GM18511 (cell line): ENCODE data around the gene EFCAB11.

Experiments used
- ATAC-seq: cut with Tn5 transposase; IDR thresholded peaks from one replicate; pipeline ENCODE4 v1.9.1; 2021; ENCODE audit warnings: mild to moderate bottlenecking, moderate library complexity; ENCODE audit not compliant: unreplicated experiment

EFCAB11 gene

DNA sequence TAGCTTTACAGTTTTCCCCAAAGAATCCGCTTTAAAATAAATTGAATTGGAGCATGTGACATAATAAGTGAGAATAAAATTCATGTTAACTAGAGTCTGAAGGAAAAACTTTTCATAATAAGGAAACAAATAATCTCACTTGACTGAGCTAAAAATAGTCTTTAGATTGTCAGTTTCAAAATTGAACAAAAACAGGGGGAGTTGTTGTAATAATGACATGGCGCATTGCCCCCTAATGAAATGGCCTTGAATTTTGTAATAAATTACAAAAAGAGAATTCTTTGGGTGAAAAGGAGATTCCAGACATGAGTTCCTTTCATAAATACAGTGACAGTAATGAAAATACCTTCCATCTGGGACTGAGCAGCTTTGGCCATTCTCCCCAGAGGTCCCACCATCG is 178.6 kb downstream of the EFCAB11 start:
- ATAC-seq, result no peak

DNA sequence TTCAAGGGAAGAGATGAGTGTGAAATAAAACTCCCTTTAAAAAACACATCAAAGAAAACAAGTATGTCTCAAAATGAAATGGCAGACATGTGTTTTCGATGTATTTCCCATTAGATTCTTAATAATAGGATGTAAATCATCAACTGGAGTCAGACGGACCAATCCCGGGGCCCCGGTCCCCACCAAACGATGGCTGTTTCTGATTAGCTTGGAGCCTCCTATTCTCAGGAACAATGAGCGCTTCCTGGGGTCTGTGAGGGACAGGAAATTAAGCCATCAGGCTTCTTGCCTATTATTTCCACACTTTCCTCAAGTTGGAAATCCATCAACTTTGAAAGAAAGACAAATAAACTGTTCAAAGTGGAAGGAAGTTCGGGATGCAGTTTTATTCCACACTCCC is 179.4 kb downstream of the EFCAB11 start:
- ATAC-seq, result no peak

DNA sequence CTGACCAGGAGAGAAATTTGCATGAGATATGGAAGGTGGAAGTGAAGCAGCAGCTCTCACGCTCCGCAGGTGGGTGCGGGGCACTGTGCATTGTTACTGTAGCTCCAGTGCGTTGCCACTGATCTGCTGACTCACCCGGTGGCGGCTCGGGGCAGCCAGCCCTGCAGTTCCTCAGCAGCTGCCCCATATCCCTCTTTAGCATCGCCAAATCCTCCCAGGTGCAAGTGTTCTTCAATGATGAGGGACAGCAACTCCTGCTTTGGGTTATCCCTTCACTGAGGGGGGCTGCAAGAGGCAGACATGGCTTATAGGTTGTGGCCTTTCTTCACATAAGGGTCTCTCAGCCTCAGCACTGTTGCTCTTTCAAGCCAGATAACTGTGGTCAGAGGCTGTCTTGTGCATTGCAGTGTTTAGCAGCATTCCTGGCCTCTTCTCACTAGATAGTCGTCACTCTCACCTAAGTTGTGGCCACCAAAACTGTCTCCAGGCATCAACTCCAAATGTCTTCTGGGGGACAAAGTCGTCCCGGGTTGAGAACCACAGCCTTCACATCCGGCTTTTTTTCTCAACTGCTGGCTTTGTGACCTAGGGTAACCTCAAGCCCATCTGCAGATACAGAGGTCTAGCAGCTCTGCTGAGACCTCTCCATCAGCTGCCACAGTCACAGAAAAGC is 180.8 kb downstream of the EFCAB11 start:
- ATAC-seq, result peak; percentile 93

DNA sequence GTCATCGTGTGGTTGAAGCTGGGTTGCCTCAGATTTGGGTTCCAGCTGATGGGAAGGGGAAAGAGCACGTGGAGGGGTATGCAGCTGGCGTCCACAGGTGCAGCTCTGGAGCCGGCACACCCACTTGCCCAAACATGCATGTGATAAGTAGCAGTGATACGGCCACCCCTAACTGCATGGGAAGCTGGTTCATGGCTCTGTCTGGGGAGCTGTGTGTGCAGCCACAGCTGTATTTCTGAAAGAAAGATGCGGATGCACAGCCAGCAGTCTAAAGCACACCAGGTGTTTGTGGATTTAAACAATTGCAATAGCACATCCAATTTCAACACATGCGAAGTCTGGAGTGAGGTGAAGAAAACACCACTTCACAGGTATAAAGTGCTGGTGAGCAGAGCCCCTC is 181.4 kb downstream of the EFCAB11 start:
- ATAC-seq, result peak; percentile 57

DNA sequence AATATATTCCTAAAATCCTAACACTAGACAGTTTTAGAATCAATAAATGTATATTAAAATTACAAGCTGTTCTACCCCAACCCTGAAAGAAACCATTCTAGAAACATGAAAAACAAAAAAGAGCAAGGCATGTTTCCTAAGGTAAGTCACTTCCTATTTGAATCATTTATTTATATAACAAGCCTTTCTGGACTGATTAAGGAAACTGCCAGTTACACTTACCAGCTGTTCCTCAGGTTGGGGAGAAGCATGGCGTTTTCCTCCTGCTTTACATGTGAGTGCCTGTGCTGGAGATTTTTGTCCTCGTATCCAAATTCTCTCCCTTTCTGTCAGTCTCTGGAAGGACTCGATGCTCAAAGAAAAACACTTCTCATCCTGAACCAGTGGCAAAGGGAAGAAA is 183.3 kb downstream of the EFCAB11 start:
- ATAC-seq, result no peak

DNA sequence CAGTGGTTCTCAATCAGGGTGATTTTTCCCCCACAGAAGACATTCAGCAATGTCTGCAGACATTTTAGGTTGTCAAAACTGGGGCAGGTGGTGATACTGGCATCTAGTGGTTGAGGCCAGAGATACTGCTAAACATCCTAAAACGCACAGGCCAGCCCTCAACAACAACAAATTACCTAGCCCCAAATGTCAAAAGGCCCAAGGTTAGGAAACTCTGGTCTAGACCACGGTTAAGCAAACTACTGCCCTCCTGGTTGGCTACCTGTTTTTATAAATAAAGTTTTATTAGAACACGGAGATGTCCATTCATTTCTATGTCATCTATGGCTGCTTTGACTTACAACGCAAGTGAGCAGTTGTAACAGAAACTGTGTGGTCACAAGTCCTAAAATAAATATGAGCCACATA is 186.7 kb downstream of the EFCAB11 start:
- ATAC-seq, result peak; percentile 80

DNA sequence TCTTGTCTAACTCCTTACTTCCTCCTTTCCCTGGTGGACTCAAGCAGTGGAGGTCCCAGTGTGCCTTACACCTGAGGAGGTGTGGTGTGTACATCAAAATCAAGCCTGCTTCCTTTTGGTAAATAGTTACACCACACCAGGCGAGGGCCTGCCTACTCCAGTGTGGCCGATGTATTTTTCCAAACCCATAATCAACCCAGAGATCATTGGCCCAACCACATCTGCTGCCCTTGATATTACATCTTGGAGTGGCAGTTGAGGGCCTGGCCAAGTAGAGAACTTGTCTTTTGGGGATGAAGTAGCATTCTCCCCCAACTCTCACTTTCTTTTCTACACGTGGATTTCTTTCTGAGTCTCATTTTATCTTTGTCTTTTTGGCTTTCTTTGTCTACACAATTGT is 187.4 kb downstream of the EFCAB11 start:
- no peak for ATAC-seq

DNA sequence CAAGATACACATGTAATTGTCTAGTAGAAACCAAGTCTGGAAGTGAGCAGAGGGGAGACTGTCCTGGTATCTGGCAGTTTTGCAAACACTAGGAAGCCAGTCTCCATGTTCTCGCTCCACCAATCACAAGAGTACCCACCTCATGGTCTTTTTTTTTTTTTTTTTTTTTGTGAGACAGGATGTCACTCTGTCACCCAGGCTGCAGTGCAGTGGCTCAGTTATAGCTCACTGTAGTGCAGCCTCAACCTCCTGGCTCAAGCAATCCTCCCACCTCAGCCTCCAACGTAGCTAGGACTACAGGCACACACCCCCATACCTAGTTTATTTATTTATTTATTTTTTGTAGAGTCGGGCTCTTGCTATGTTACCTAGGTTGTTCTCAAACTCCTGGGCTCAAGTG is 189.2 kb downstream of the EFCAB11 start:
- no peak for ATAC-seq

DNA sequence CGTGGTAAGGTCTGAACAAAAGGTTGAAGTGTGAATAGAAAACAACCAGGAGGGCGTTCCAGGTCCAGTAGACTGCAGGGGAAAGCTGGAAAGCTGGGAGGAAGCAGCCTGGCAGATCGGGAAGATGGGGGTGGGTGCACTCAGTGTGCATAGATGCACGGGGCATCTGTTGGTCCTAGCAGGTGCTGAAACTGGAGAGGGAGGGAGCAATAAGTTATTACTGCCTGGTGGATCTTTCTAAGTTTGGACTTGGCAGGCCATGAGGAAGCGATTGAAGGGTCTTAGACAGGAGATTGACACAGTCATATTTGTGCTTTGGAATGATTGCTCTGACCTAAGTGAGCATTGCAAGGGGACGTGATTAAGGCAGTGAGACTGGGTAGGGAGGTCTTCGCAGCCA is 194.4 kb downstream of the EFCAB11 start:
- no peak for ATAC-seq

DNA sequence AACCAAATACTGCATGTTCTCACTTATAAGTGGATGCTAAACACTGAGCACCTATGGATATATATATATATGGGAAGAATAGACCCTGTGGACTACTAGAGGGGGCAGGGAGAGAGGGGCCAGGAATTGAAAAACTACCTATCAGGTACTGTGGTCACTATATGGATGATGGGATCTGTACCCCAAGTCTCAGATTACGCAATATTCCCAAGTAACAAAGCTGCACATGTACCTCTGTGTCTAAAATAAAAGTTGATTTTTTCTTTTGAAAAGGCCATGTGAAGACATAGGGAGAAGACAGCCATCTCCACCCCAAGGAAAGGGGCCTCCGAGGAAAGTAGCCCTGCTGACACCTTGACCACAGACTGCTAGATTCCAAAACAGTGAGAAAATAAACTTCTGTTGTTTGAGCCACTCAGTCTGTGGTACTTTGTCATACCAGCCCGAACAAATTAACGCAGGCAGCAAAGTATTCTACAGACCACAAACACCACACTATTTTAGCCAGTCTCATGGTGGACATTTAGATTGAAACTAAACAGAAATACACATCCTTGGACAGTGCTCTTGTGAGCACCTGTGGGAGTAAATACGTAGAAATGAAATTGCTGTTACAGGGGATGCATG is 197.1 kb downstream of the EFCAB11 start:
- no peak for ATAC-seq

DNA sequence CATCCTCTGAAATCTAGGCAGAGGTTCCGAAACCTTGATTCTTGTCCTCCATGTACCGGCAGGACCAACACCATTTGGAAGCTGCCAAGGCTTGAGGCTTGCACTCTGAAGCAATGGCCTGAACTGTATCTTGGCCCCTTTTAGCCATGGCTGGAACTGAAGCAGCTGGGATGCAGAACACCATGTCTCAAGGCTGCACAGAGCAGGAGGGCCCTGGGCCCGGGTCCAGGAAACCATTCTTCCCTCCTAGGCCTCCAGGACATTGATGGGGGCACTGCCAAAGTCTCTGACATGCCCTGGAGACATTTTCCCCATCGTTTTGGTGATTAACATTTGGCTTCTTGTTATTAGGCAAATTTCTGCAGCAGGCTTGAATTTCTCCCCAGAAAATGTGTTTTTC is 198.7 kb downstream of the EFCAB11 start:
- ATAC-seq, result no peak

DNA sequence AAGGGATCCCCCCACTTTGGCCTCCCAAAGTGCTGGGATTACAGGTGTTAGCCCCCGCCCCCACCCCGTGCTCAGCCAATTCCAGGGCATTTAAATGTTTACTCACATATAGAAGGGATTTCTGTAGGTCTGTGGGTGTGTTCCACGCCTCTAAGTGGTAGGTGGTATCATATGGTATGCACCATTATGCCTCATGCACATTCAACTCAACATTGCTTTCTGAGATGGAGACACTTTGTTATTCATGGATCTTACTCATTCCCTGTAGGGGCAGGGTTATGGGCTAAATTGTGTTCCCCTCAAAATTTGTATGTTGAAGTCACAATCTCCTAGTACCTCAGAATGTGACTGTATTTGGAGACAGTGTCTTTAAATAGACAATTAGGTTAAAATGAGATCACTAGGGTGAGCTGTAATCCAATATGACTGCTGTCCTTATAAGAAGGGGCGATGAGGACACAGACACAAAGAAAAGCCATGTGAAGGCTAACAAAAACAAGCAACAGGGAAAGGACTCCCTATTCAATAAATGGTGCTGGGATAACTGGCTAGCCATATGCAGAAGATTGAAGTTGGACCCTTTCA is 200.6 kb downstream of the EFCAB11 start:
- ATAC-seq, result no peak

DNA sequence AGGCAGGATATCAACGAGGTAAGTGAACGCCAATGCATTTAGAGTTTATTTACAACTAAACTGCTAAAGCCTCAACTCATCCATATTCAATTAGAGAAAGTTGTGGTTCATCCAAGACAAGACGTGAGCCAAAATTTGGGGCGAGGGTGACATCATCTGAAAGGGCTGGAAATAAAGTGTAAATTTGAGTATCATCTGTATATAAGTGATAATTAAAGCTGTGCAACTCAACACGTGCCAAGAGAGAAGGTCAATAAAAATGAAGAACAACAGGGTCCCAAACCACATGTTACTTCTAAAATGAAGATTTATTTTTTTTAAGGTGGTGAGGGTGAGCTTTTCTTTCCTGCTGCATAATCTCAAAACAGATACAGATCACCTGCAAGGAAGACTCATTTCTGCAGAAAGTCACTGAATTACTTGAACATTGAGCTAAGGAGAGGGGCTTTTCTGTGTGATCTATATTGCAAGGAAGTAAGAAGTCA is 203.6 kb downstream of the EFCAB11 start:
- ATAC-seq, result no peak

DNA sequence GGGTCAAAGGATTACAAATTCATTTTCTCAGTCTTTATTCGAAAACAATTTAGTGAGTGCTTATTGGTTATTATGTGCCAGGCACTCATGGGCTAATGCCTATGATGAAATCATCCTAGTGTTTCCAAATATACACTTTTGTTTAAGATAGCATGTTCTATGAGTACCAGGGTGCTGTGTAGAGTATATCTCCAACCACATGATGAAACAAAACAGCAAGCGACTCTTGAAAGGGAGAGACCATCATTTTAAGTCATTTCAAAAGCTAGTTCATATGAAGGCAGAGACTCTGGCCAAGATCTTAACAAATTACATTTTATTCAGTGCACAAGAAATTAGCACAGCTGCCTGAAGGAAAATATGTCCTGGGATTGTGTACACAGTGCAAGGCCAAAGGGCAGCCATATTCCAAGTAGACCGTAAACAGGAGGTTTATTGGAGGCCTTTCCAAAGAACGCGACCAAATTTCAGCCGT is 204.2 kb downstream of the EFCAB11 start:
- ATAC-seq, result no peak

DNA sequence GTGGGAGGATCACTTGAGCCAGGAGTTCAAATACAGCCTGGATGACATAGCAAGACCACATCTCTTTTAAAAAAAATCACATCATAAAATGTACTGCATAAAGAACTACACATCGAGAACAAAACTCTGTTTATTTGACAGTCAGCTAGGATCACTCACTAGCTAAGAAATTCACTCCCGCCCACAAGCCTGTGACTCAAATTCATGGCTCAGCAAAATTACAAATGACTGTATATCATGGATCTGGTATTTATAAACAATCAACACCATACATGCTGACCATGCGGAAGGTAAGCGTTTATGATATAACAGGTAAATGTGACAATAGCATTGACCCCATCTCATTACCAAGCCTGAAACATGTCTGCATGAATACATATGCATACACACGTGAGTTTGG is 206.5 kb downstream of the EFCAB11 start:
- ATAC-seq, result no peak

DNA sequence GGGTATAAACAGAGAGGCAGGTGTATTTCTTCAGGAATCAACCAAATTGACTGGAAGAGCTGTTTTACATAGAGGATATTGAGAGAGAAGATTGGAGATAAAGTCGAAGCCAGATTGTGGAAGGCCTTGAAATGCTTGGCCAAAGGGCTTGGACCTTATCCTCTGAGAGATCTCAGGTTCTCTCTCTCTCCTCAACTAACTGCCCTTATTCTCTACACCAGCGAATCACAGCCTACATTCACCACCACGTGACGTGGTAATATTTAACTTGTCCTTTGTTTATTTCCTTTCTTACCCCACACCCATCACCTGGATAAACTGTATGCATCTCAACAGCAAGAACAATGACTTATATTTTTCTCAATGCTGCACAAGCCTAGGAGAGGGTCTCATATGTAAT is 207.4 kb downstream of the EFCAB11 start:
- no peak for ATAC-seq

DNA sequence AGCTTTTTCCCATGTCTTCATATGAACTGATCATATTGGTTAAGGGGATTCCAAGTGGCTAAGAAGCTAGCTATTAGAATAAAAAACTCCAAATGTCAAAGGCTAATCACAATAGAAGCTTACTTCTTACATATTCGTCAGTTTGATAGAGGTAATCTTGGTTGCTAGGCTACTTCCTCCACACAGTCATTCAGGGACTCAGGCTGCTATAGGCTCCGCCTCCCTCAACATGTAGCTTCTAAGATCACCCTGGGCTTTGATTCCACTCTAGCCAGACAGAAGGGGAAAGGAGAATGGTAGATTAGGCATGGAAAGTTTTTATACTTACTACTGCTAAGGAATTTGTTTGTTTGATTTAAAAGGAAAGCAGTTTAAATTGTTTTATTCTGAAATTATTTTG is 207.9 kb downstream of the EFCAB11 start:
- no peak for ATAC-seq

DNA sequence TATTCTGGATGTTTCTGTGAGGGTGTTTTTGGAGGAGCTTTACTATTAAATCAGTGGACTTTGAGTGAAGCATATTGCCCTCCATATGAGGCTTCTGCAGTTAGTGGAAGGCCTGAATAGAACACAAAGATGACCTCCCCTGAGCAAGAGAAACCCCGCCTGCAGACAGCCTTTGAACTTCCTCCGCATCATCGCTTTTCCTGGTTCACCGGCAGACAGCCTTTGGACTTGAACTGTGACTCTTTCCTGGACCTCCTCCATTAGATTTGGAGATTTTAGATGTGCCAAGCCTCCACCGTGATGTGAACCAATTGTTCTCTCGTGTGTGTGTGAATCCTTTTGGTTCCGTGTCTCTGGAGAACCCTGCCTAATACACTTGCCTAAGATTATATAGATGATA is 208.4 kb downstream of the EFCAB11 start:
- ATAC-seq, result no peak
